ENCODE results near the gene SERPINA10.
"Not testable (repeated sequence)": the region's sequence is repeated elsewhere in the genome, so short reads cannot be mapped to it uniquely, and the experiment has no call there.

The SERPINA10 gene

DNA sequence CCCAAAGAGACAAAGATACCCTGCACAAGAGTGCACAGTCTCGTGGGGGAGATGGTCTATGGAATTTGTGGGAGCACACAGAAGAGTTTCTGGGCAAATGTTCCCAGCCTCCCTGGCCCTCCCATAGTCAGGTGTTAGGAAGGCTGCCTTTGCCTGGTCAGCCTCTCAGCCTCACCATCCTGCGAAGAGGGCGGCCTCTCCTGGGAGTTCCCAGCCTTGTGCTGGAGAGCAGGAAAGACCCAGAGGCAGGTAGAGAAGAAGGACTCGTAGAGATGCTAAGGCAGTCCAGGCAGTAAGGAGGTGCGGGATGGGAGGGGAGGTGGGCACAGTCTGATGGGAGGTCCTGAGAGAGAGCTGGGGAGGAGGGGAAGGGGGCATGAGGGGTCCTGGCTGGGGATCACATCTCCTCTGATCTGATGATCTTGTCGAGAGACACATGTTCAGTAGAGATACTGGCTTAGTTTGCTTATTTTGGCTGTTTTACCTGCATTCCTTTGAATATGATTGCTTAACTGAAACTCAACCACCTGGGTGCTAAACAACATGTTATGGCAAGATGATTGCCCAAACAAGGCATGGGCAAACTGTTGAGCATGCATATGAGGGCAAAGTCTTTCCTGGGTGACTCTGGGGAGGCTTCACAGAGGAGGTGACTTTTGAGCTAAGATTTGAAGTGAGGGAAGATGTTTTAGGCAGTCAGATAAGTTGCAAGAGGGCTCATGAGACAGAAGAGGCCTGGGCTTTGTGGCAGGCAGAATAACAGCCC lies 19.6 kb upstream of the SERPINA10 start:
- DNase-seq = no peak

GRCh38 chr14:94310248-94310647 lies 17.2 kb upstream of the SERPINA10 start:
- DNase-seq = no peak

DNA sequence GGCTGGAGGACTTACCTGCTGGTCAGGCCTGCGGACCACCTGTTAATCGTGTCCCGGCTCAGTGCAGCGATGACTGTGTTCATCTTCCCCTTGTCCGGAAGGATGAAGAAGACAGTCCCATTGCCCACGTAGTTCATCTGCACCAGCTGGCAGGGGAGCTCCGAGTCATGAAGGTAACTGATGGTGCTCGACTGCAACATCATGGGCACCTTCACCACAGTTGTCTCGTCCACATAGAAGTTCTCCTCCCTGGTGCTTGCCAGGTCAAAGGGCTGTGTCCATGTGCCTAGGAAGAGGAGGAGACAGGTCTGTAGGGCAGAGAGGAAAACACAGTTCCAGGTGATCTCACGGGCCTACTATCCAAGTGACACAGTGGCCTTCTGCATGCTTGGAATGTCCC lies 16.7 kb upstream of the SERPINA10 start:
- DNase-seq = no peak

- DNase-seq = no peak
Measured at GRCh38 chr14:94307410-94307992, 14.4 kb upstream of the SERPINA10 start.

GRCh38 chr14:94306047-94306978 lies 13.2 kb upstream of the SERPINA10 start:
- DNase-seq = no peak

DNA sequence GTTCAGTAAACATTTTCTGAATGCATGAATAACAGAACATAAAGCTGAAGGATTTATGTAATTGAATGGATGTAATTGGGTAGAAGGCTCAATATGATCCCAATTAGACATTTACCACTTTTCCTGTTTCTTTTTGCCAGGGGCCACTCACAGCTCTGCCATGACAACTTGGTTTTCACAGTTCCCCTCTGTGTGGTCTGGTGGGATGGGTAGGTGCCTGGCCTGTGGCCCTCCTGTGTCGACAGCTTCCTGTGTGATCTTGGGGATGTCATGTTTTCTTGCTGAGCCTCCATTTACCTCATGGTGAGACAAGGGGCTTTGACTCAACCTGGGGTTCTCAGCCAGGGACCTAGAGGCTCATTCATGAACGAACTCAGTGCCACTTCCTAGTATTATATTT lies 12.6 kb upstream of the SERPINA10 start:
- no peak for DNase-seq

DNA sequence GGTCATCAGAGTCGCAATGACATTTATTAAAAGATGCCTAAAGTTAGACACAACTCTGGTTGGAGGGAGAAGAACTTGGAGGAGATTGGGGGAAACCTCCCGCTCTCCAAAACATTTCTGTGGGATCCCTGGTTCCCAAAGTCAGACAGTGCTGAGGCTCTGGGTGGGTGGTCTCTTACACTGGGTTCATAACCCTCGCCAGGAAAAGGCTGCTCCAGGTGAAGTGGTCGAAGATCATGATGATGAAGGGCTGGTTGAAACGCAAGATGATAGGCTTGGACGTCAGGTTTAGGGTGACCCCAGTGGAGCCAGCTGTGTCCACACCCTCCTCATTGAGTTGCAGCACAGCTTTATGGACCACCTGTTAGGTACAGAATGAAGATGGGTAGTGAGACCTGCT lies 11.2 kb upstream of the SERPINA10 start:
- DNase-seq = no peak

GRCh38 chr14:94303111-94303510 lies 10.0 kb upstream of the SERPINA10 start:
- DNase-seq = no peak

- DNase-seq = no peak
Measured at GRCh38 chr14:94298130-94298529, 5.1 kb upstream of the SERPINA10 start.

DNA sequence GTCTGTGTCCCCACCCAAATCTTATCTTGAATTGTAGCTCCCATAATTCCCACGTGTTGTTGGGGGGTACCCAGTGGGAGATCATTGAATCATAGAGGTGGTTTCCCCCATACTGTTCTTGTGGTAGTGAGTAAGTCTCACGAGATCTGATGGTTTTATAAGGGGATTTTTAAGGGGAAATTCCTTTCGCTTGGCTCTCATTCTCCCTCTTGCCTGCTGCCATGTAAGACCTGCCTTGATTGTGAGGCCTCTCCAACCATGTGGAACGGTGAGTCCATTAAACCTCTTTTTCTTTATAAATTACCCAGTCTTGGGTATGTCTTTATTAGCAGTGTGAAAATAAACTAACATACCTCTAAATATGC lies 3.1 kb upstream of the SERPINA10 start:
- not testable (repeated sequence) for DNase-seq

DNA sequence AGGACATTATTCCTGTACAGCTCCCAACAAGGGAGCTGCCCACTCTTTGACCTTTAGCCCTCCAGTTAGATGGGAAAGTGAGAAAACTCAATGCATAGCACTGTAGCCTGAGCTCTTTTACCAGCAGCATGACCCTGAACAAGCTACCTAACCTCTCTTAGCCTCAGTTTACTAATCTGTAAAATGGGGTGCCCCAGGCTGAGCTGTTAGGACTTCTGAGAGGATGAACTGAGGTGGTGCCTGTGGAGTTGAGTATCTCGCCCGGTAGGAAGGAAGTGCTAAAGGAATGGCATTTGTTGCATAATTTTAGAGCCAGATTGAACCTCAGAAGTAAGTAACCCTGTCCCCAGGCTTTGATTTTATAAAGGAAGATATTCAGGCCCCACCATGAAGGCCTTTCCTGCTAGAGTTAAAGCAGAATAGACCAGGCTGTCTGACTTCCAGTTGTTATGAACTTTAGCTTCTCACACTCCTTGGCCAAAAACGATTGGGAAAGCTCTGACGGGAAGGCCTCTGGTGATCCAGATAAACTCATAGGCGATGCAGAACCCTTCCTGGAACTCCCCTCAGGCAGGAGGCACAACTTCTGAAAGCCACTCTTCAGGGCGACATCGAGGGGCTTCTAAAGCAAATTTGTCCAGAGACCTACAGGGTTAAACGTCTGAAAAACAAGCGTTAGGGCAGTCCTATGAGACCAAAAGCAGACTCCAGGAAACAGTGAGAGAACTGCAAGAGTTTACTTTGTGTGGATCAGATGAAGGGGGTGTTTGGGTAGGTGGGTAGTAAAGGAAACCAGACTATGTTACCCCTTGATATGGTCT lies 2.5 kb upstream of the SERPINA10 start:
- no peak for DNase-seq

GRCh38 chr14:94293578-94293924 lies 483 bp upstream of the SERPINA10 start:
- DNase-seq = no peak

DNA sequence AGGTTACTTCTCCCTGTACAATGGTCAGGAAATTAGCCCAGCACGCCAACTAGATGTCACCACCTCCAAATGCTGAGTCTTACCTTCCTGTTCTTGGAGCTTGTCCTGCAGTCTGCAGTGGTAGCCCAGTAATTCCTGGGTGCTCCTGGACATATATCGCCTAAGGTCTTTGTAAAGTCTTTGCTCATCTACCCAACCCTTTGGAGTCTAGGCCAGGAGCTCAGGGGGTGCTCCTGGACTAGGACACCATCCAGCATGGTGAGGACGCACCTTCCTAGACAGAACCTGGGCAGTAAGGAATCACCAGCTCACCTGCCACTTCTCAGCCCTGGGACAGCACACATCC lies 569 bp downstream of the SERPINA10 start:
- no peak for DNase-seq

DNA sequence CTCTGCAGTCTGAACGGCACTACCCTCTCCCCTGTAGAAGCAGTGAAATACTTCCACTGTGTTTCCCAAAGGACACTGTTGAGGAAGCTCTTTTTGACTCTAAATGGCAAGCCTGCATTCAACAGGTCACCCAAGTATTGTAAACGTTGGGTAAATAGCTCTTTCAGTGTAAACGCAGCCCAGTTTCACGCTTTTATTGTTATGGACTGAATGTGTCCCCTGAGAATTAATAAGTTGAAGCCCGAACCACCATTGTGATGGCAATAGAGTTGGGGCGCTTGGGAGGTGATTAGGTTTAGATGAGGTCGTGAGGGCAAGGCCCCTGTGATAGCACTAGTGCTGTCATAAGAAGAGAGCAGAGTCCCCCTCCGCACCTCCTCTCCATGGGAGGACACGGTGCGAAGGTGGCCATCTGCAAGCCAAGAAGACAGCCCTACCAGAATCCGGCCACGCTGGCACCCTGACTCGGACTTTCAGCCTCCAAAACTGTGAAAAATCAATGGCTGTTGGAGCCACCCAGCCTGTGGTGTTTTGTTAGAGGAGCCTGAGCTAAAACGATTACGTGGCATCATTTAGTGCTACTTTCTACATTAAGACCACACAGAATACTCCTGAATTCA lies 1.1 kb downstream of the SERPINA10 start:
- no peak for DNase-seq

GRCh38 chr14:94291159-94291905 lies 1.7 kb downstream of the SERPINA10 start:
- no peak for DNase-seq

DNA sequence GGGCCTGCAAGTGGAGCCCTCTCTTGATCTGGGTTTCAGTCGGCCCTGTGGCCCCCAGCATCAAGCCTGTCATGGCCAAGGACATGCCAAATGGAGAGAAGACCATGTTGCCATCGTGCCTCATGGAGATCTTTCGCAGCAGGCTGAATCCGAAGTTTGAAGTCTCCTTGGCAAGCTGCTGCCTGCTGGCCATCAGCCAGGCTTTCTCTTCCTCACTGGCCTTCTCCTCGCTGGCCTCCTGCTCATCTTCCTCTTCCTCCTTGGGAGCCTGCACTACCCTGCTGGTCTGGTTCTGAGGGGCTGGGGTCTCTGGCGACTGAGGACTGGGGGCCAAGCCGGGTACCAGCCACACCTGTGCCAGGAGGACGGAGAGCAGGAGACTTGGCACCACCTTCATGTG lies 2.9 kb downstream of the SERPINA10 start:
- no peak for DNase-seq

DNA sequence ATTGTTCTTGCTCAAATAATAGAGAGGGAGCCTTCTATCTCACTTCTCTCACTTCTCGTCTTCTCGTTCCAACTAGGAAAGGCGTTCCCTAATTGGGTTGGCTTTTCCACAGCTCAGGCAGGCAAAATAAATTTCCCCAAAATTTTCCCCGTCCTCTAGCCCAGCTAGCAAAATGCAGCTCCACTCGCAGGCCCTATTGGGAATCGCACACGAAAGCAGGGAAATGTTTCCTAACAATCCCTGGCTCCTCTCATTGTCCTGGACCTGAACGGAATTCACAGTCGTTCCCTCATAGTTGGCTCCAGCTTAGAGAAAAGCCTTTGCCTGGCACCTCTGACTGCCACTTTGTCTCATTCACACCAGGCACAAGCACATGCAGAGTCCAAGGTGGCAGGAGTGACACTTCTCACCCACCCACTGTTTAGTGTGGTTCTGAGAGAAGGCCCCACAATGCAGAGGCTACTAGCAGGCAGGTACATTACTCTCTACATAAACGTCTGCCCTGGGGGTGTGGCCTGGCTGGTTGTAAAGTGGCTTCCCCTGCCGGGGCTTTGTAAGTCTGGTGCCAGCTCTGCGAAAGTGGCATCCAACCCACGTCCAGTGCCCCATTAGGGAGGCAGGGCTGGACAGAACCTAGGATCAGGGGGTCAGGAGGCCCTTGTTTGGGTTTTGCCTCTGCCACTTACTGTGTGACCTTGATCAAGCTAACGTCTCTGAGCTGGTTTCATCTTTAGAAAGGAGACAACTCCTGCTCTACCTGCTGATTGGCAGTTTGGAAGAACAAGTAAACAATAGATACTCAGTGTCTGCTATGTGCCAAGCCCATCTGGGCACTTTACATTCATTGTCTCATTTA lies 4.2 kb downstream of the SERPINA10 start:
- no peak for DNase-seq

- no peak for DNase-seq
Measured at GRCh38 chr14:94285158-94285557, 7.9 kb downstream of the SERPINA10 start.

DNA sequence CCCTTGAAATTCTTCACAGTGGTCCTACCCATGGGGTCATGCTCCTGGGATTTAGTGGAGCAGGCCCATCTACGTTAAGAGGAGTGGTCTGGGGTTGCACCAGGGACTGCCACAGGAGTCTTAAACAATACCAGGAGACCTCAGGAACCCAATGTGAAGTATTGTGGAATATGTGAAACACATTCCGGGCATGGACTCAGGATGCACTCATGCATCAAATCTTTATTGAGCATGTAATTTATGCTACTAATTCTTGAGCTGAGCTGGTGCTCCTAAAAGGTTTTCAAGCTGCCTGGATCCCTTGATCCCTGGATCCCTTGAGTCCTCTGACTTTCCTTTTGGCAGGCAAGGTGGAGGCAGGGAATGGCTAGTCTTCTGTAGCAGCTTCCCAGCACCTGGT lies 8.8 kb downstream of the SERPINA10 start:
- DNase-seq = no peak

DNA sequence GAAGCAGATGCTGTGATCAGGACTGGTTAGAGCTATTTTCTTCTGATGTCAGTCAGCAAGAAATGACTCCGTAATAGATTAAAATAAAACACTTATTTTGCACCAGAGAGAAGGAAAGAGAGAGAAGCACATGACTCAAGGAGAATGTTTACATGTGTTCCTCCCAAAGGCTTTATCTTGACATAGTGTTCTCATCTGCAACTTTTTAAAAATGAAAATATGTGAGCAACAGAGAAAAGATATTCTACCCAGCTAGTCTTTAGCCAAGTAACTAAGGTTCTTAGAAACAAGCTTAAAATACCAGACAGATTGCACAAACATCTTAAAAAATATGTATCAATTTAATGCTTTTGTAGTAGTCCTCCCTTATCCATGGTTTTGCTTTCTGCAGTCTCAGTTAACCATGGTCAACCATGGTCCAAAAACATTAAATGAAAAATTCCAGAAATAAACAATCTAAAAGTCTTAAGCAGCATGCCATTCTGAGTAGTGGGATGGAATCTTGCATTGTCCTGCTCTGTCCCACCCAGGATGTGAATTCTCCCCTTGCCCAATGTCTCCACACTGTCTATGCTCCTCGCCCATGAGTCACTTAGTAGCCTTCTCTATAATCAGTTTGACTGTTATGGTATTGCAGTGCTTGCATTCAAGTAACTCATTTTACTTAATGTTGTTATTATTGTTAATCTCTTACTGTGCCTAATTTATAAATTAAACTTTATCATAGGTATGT lies 9.9 kb downstream of the SERPINA10 start:
- no peak for DNase-seq
